Measurements from ENCODE around the gene EVC. TPM values are rescaled to one million over a fixed set of nuclear protein-coding genes. Genes with fewer than 3 reads are reported as not detected.

EVC gene
- total and polyA plus RNA-seq, 2 experiments from 2014 or later = 4.8 to 8.6 TPM

DNA sequence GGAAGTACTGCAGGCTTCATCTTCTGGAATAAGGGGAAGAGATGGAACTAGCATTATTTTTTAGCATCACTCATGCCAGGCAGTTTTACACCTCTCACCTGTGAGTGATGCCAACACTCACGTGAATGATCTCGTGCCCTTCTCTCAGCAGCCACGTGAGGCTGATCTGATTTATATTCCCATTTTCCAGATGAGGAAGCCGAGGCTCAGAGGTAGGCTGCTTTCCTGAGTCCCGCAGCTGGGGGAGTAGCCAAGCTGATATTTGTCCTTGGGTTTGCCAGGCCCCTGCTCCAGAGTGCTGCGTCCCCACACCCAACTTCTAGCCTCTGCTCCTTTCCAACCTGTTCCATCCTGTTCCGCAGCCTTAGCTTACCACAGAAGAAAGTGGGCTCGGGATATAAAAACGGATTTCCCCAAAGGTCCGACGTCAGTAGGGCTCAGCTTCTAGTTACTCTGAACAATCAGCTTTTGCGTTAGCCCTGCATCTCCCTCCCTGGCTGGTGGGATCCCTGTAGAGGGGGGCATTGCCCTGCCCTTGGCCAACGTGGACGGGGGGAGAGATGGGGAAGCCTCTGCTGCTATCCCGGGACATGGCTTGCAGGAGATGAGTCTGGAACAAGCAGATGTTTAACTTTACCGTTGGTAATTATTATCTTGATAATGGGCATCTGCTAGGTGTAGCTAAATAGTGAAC, 9.3 kb downstream of the EVC start:
- Histone ChIP-seq H3K4me1 (ENCODE audit: insufficient read depth) (peaks cover 6% of the 10 kb centered on the region), H3K4me3 (no peak overlapping the region), H3K27ac (no peak overlapping the region), H4K20me1 (ENCODE audit: insufficient read depth, poor library complexity, severe bottlenecking) (no peaks in the 10 kb centered on the region), H3K9me2 (replicated peaks; ENCODE audit: insufficient read depth) (no peaks in the 10 kb centered on the region), H3K79me2 (peaks cover 27% of the 10 kb centered on the region), H3K4me2 (no peak overlapping the region), H3K36me3 (replicated peaks; ENCODE audit: insufficient read depth, low read depth) (no peaks in the 10 kb centered on the region), H3K9me3 (ENCODE audit: low read depth) (peaks cover under 1% of the 10 kb centered on the region), H2AFZ (no peak overlapping the region), H3K27me3 (no peaks in the 10 kb centered on the region)
- 79% methylated on average over 16 of the region's 16 CpGs for WGBS (ENCODE audit: low lambda C conversion rate, missing lambda C conversion rate)
- no peak for DNase-seq (ENCODE audit: low spot score)
- TF ChIP-seq, protein P1, sequence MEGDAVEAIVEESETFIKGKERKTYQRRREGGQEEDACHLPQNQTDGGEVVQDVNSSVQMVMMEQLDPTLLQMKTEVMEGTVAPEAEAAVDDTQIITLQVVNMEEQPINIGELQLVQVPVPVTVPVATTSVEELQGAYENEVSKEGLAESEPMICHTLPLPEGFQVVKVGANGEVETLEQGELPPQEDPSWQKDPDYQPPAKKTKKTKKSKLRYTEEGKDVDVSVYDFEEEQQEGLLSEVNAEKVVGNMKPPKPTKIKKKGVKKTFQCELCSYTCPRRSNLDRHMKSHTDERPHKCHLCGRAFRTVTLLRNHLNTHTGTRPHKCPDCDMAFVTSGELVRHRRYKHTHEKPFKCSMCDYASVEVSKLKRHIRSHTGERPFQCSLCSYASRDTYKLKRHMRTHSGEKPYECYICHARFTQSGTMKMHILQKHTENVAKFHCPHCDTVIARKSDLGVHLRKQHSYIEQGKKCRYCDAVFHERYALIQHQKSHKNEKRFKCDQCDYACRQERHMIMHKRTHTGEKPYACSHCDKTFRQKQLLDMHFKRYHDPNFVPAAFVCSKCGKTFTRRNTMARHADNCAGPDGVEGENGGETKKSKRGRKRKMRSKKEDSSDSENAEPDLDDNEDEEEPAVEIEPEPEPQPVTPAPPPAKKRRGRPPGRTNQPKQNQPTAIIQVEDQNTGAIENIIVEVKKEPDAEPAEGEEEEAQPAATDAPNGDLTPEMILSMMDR (IDR thresholded peaks at IDR 0.05; ENCODE audit: poor library complexity) = no peak
- TF ChIP-seq EZH2phosphoT487 (IDR thresholded peaks at IDR 0.05; ENCODE audit: low read depth, severe bottlenecking, unreplicated experiment) (no peak), EZH2 (IDR thresholded peaks at IDR 0.05; ENCODE audit: borderline replicate concordance) (no peak)

DNA sequence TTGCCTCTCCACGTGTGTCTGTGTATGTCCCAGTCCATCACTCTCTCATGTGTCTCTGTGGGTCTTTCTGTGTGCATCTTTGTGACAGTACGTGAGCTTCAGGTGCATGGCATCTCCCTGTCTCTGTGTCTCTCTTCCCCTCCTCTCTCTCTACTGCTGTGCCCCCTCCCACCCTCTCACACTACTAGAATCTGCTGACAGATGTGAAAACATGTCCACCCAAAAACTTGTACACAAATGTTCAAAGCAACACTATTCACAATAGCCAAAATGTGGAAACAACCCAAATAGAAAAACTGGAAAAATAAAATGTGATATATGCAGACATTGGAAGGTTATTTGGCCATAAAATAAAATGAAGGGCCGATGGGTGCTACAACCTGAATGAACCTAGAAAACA, 10.0 kb downstream of the EVC start:
- Histone ChIP-seq H3K79me2 (peaks cover 22% of the 10 kb centered on the region), H3K4me1 (ENCODE audit: insufficient read depth) (peaks cover 6% of the 10 kb centered on the region), H4K20me1 (ENCODE audit: insufficient read depth, poor library complexity, severe bottlenecking) (no peaks in the 10 kb centered on the region), H3K4me2 (no peak overlapping the region), H3K36me3 (replicated peaks; ENCODE audit: insufficient read depth, low read depth) (no peaks in the 10 kb centered on the region), H3K9me3 (ENCODE audit: low read depth) (no peaks in the 10 kb centered on the region), H3K27me3 (no peaks in the 10 kb centered on the region), H3K9me2 (replicated peaks; ENCODE audit: insufficient read depth) (no peaks in the 10 kb centered on the region), H3K4me3 (no peak overlapping the region), H3K27ac (no peak overlapping the region), H2AFZ (no peak overlapping the region)
- DNase-seq (ENCODE audit: low spot score) = no peak
- WGBS (ENCODE audit: low lambda C conversion rate, missing lambda C conversion rate) = 100% methylated on average over 3 of the region's 3 CpGs
- TF ChIP-seq EZH2 (IDR thresholded peaks at IDR 0.05; ENCODE audit: borderline replicate concordance) (no peak), EZH2phosphoT487 (IDR thresholded peaks at IDR 0.05; ENCODE audit: low read depth, severe bottlenecking, unreplicated experiment) (no peak)
- TF ChIP-seq, protein P1 (IDR thresholded peaks at IDR 0.05; ENCODE audit: poor library complexity) = no peak

DNA sequence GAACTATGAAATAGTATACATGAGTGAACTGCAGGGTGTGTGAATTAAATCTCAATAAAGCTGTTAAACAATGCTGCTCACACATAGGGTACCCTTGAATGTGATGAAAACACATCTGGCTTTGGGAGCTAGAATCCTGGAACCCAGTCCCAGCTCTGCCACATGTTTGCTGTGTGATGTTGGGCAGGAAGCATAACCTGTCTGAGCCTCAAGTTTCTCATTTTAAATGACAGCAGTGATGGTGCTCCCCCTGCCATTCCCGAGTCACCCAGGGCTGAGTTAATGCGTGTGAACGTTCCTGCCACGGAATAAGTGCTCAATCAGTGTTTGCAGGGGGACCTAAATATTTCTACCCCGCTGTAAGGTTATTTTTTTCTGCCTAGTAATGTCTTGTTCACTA, 10.9 kb downstream of the EVC start:
- no peaks in the 10 kb centered on the region for H3K36me3 ChIP-seq (replicated peaks; ENCODE audit: insufficient read depth, low read depth)

More for the DNA sequence above, 10.9 kb downstream of the EVC start:
- H3K4me2 ChIP-seq = peak overlapping the region; percentile 36
- H3K27me3 ChIP-seq = no peaks in the 10 kb centered on the region
- no peak overlapping the region for H3K4me3 ChIP-seq
- peaks cover 6% of the 10 kb centered on the region for H3K4me1 ChIP-seq (ENCODE audit: insufficient read depth)
- no peak overlapping the region for H3K27ac ChIP-seq
- H3K9me2 ChIP-seq (replicated peaks; ENCODE audit: insufficient read depth) = no peaks in the 10 kb centered on the region
- no peak for DNase-seq (ENCODE audit: low spot score)
- no peak overlapping the region for H2AFZ ChIP-seq
- H3K79me2 ChIP-seq = peaks cover 15% of the 10 kb centered on the region
- WGBS (ENCODE audit: low lambda C conversion rate, missing lambda C conversion rate) = 61% methylated on average over 5 of the region's 5 CpGs
- no peaks in the 10 kb centered on the region for H4K20me1 ChIP-seq (ENCODE audit: insufficient read depth, poor library complexity, severe bottlenecking)
- TF ChIP-seq EZH2phosphoT487 (IDR thresholded peaks at IDR 0.05; ENCODE audit: low read depth, severe bottlenecking, unreplicated experiment) = no peak
- TF ChIP-seq, protein P1 (IDR thresholded peaks at IDR 0.05; ENCODE audit: poor library complexity) = no peak
- no peak for TF ChIP-seq EZH2 (IDR thresholded peaks at IDR 0.05; ENCODE audit: borderline replicate concordance)
- H3K9me3 ChIP-seq (ENCODE audit: low read depth) = no peaks in the 10 kb centered on the region
